Measurements from ENCODE around the gene GOLGA2.

Gene GOLGA2

DNA sequence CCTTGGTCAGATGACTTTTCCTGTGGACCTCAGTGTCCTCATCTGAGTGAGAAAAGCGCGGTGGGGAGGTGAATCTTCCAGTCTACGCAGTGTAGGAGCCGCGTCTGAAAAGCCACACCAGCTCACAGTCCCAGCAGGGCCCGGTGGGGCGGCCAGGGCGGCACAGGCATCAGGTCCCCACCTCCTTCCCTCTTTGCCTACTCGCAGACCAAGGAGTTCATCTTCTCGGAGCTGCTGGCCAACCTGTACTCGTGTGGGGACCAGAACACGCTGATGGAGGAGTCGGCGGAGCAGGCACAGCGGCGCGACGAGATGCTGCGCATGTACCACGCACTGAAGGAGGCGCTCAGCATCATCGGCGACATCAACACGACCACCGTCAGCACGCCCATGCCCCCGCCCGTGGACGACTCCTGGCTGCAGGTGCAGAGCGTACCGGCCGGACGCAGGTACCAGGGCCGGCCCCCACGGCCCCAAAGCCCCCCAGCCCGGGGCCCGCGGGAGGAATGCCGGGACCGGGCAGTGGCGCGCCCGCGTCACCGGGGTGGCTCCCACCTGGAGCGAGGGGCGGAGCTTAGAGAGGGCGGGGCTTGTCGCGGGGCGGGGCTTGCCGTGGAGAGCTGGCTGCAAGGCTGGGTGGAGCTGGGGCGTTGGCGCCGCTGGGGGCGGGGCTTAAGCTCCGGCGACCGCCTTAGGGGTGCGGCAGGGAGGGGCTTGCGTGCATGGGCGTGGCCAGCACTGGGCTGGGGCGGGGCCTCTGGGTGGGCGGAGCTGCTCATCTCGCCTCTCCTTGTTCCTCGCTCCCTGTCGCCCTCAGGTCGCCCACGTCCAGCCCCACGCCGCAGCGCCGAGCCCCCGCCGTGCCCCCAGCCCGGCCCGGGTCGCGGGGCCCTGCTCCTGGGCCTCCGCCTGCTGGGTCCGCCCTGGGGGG is 25.6 kb downstream of the GOLGA2 start:
- no peak for TF ChIP-seq POLR2AphosphoS5 (IDR thresholded peaks at IDR 0.05; ENCODE audit: low read depth)
- TF ChIP-seq SPI1 (IDR thresholded peaks at IDR 0.05; ENCODE audit: borderline replicate concordance, low read depth), result no peak
- TF ChIP-seq, protein P1, sequence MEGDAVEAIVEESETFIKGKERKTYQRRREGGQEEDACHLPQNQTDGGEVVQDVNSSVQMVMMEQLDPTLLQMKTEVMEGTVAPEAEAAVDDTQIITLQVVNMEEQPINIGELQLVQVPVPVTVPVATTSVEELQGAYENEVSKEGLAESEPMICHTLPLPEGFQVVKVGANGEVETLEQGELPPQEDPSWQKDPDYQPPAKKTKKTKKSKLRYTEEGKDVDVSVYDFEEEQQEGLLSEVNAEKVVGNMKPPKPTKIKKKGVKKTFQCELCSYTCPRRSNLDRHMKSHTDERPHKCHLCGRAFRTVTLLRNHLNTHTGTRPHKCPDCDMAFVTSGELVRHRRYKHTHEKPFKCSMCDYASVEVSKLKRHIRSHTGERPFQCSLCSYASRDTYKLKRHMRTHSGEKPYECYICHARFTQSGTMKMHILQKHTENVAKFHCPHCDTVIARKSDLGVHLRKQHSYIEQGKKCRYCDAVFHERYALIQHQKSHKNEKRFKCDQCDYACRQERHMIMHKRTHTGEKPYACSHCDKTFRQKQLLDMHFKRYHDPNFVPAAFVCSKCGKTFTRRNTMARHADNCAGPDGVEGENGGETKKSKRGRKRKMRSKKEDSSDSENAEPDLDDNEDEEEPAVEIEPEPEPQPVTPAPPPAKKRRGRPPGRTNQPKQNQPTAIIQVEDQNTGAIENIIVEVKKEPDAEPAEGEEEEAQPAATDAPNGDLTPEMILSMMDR (IDR thresholded peaks at IDR 0.05; ENCODE audit: insufficient read depth, low read length), result no peak
- TF ChIP-seq, protein P2, sequence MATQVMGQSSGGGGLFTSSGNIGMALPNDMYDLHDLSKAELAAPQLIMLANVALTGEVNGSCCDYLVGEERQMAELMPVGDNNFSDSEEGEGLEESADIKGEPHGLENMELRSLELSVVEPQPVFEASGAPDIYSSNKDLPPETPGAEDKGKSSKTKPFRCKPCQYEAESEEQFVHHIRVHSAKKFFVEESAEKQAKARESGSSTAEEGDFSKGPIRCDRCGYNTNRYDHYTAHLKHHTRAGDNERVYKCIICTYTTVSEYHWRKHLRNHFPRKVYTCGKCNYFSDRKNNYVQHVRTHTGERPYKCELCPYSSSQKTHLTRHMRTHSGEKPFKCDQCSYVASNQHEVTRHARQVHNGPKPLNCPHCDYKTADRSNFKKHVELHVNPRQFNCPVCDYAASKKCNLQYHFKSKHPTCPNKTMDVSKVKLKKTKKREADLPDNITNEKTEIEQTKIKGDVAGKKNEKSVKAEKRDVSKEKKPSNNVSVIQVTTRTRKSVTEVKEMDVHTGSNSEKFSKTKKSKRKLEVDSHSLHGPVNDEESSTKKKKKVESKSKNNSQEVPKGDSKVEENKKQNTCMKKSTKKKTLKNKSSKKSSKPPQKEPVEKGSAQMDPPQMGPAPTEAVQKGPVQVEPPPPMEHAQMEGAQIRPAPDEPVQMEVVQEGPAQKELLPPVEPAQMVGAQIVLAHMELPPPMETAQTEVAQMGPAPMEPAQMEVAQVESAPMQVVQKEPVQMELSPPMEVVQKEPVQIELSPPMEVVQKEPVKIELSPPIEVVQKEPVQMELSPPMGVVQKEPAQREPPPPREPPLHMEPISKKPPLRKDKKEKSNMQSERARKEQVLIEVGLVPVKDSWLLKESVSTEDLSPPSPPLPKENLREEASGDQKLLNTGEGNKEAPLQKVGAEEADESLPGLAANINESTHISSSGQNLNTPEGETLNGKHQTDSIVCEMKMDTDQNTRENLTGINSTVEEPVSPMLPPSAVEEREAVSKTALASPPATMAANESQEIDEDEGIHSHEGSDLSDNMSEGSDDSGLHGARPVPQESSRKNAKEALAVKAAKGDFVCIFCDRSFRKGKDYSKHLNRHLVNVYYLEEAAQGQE (IDR thresholded peaks at IDR 0.05; ENCODE audit: insufficient replicate concordance, low read depth), result no peak
- TF ChIP-seq GABPA (IDR thresholded peaks at IDR 0.05; ENCODE audit: low read depth), result no peak
- Histone ChIP-seq H3K27ac (replicated peaks) (no peak overlapping the region), H3K4me3 (replicated peaks; ENCODE audit: insufficient read depth, low read length) (peak overlapping the region; percentile 14), H3K27me3 (ENCODE audit: insufficient read depth, poor library complexity, severe bottlenecking) (peaks cover 3% of the 10 kb centered on the region)
- DNase-seq (ENCODE audit: low read depth in 1 of 2, low spot score in 1 of 2), result peak; percentile 76 to 94

DNA sequence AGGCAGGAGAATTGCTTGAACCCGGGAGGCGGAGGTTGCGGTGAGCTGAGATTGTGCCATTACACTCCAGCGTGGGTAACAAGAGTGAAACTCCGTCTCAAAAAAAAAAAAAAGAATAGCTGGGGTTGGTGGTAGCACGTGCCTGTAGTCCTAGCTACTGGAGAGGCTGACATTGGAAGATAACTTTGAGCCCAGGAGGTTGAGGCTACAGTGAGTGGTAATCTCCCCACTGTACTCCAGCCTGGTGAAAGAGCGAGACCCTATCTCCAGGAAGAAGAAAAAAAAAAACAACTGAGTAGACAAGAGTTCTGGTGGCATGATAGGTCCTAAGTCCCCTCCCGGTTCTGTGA is 26.3 kb downstream of the GOLGA2 start:
- no peak overlapping the region for H3K4me3 ChIP-seq (replicated peaks; ENCODE audit: insufficient read depth, low read length)
- no peak overlapping the region for H3K27ac ChIP-seq (replicated peaks)
- DNase-seq (ENCODE audit: low read depth in 1 of 2, low spot score in 1 of 2), result no peak
- TF ChIP-seq SPI1 (IDR thresholded peaks at IDR 0.05; ENCODE audit: borderline replicate concordance, low read depth) (no peak), GABPA (IDR thresholded peaks at IDR 0.05; ENCODE audit: low read depth) (no peak), POLR2AphosphoS5 (IDR thresholded peaks at IDR 0.05; ENCODE audit: low read depth) (no peak)
- TF ChIP-seq, protein P1 (IDR thresholded peaks at IDR 0.05; ENCODE audit: insufficient read depth, low read length), result no peak
- TF ChIP-seq, protein P2 (IDR thresholded peaks at IDR 0.05; ENCODE audit: insufficient replicate concordance, low read depth), result no peak
- H3K27me3 ChIP-seq (ENCODE audit: insufficient read depth, poor library complexity, severe bottlenecking), result peaks cover 3% of the 10 kb centered on the region

DNA sequence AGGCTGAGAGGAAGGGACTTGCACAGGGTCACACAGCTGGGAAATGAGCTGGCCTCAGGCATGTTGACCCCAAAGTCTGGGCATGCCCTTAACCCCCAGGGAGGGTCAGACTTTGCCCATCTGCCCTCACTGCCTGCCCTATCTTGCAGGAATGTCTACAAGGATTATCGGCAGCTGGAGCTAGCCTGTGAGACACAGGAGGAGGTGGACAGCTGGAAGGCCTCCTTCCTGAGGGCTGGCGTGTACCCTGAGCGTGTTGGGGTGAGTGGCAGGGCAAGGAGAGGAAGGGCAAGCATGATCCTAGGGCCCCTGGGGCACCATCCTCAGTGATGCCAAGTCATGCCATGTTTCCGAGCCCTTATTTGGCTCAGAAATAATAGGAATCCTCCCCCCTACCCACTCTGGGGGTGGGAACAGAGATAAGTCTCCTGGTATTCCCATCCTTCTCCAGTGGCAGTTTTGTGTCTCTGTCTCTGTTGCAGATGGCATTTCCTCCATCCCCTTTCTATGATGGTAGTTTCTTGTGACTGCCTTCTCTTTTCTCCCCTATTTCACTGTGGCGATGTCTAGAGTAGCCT is 28.5 kb downstream of the GOLGA2 start:
- TF ChIP-seq POLR2AphosphoS5 (IDR thresholded peaks at IDR 0.05; ENCODE audit: low read depth) (no peak), SPI1 (IDR thresholded peaks at IDR 0.05; ENCODE audit: borderline replicate concordance, low read depth) (no peak), GABPA (IDR thresholded peaks at IDR 0.05; ENCODE audit: low read depth) (no peak)
- no peak for DNase-seq (ENCODE audit: low read depth in 1 of 2, low spot score in 1 of 2)
- Histone ChIP-seq H3K27me3 (ENCODE audit: insufficient read depth, poor library complexity, severe bottlenecking) (peaks cover 3% of the 10 kb centered on the region), H3K4me3 (replicated peaks; ENCODE audit: insufficient read depth, low read length) (no peak overlapping the region), H3K27ac (replicated peaks) (no peak overlapping the region)

DNA sequence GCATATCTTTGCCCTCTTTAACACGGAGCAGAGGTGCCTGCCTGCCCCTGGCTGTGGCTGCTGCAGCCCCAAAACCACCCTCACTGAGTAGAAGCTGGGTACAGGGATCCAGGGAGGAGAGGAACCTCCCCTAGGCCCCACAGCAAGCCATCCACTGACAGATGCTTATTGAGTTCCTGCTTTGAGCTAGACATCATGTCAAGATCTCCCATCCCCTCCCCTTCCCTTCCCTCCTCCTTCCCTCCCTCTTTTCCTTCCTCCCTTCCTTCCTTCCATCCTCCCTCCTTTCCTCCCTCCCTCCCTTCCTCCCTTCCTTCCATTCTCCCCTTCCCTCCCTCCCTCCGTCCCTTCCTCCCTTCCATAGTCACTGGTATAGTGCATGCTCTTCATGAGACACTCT is 29.3 kb downstream of the GOLGA2 start:
- H3K4me3 ChIP-seq (replicated peaks; ENCODE audit: insufficient read depth, low read length), result no peak overlapping the region
- H3K27ac ChIP-seq (replicated peaks), result peak overlapping the region; percentile 95
- DNase-seq (ENCODE audit: low read depth in 1 of 2, low spot score in 1 of 2), result peak; percentile 52 to 58
- TF ChIP-seq SPI1 (IDR thresholded peaks at IDR 0.05; ENCODE audit: borderline replicate concordance, low read depth) (peak; percentile 2; the same call in 1 of the 2 replicates), GABPA (IDR thresholded peaks at IDR 0.05; ENCODE audit: low read depth) (no peak)
- peaks cover 3% of the 10 kb centered on the region for H3K27me3 ChIP-seq (ENCODE audit: insufficient read depth, poor library complexity, severe bottlenecking)

Data from HL-60 (cell line).